SH-SY5Y (cell line): Measurements from ENCODE around the gene DGAT2.

Source experiments
- GATA2 ChIP-seq: IDR thresholded peaks from 2 replicates; pipeline ENCODE4 v1.6.1; 2011; ENCODE audit warnings: mild to moderate bottlenecking, low read depth, low read length
- GATA3 ChIP-seq: IDR thresholded peaks from 2 replicates; pipeline ENCODE4 v1.6.1; 2011; ENCODE audit warnings: low read depth, mild to moderate bottlenecking, low read length, moderate library complexity

DNA sequence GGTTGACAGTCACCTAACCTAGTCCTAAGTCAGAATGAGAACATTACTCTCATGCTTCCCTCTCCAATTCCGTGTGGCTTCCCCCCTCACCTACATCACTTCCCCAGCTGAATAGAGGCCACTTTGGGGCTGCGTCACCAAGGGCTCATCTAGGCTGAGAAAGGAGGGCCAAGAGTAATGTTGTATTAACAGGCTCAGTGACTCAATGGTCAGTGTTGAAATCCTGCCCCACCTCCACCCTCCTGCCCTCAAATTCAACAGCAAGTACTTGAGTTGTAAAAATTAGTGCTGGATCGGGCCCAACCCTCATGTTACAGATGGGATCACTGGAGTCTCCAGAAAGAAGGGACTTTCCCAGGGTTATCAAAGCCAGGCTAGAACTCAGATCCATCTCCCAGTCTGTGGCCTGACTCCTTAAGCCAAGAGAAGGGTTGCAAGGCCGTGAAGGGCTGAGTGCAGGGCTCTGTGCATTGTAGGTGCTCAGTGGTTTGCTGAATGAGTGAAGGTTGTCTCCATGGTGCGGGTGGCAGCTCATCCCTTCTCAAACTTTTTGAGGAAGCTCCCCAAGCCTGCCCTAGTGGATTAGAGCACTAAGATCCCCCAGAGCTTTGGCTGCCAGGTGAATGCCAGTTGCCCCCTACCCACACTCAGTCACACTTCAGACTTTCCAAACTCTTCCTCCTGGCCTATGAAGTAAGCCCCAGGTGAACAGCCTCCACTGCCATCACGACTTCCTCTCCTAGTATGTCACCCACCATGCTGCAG lies 3.2 kb downstream of the DGAT2 start:
- TF ChIP-seq GATA2 (no peak), GATA3 (no peak)
